Measurements from ENCODE around the gene ADRA2C. TPM values are rescaled to one million over a fixed set of nuclear protein-coding genes. Genes with fewer than 3 reads are reported as not detected.

Gene ADRA2C
- total and polyA plus RNA-seq, 2 of the 13 experiments (the other 11 are each of a cell fraction or from before 2014, with no cell fraction given): 15.4 to 69.7 TPM

GRCh38 chr4:3801521-3801920 is 35.3 kb downstream of the ADRA2C start:
- Histone ChIP-seq H3K4me3 (replicated peaks in 1 of 3; ENCODE audit: insufficient read depth in 1 of 3, low read depth in 2 of 3, low read length in 3 of 3) (no peak overlapping the region), H3K36me3 (replicated peaks in 1 of 2; ENCODE audit: control insufficient read depth in 1 of 2, insufficient read depth in 2 of 2, low read length in 2 of 2) (no peaks in the 10 kb centered on the region), H3K4me2 (ENCODE audit: low read depth, low read length) (no peak overlapping the region), H3K27me3 (ENCODE audit: control insufficient read depth in 1 of 2, insufficient read depth in 2 of 2, low read length in 2 of 2) (peaks cover 0 to 36% of the 10 kb centered on the region in 2 experiments; a peak in 3 of 5 replicates), H3K4me1 (ENCODE audit: insufficient read depth, low read length) (peaks cover 59% of the 10 kb centered on the region), H3K79me2 (ENCODE audit: insufficient read depth, low read length) (no peaks in the 10 kb centered on the region), H3K27ac (ENCODE audit: extremely low read length, insufficient read depth, low read length) (no peak overlapping the region), H3K9ac (ENCODE audit: insufficient read depth, low read depth, low read length) (no peak overlapping the region), H3K9me3 (ENCODE audit: low read length) (peaks cover 1% of the 10 kb centered on the region; the same call in 1 of the 2 replicates), H2AFZ (ENCODE audit: low read length) (no peak overlapping the region), H4K20me1 (ENCODE audit: insufficient read depth, low read length) (no peaks in the 10 kb centered on the region)
- DNase-seq (ENCODE audit: low spot score) (no peak), FAIRE-seq (no peak), ATAC-seq (no peak)
- ChIA-PET POLR2A (interaction anchor here (4.7 to 6.1 kb wide), 2 partner anchors 18 to 28 kb away, joined by 46 to 70 read pairs; no protein-coding TSS in a partner anchor), CTCF (ENCODE audit: low intra/inter-chr PET ratio, low total read pairs) (no interaction called here)
- WGBS (ENCODE audit: low lambda C conversion rate): 44% methylated on average over 5 of the region's 8 CpGs
- TF ChIP-seq ZNF674 (CRISPR knock-in tag; IDR thresholded peaks at IDR 0.05; ENCODE audit: low read depth): no peak
- no peak for TF ChIP-seq ZSCAN25 (CRISPR knock-in tag; IDR thresholded peaks at IDR 0.05)
- TF ChIP-seq GRHL1 (CRISPR knock-in tag; conservative IDR thresholded peaks at IDR 0.05): no peak
- no peak for TF ChIP-seq DNMT1 (CRISPR knock-in tag; IDR thresholded peaks at IDR 0.05)
- TF ChIP-seq TGIF2 (CRISPR knock-in tag; IDR thresholded peaks at IDR 0.05): no peak
- no peak for TF ChIP-seq MXD3 (CRISPR knock-in tag; IDR thresholded peaks at IDR 0.05)
- TF ChIP-seq ZBTB3 (CRISPR knock-in tag; IDR thresholded peaks at IDR 0.05; ENCODE audit: borderline replicate concordance, low read depth): no peak
- TF ChIP-seq ZNF337 (CRISPR knock-in tag; IDR thresholded peaks at IDR 0.05; ENCODE audit: borderline replicate concordance, low read depth): no peak
- no peak for TF ChIP-seq CAMTA2 (CRISPR knock-in tag; IDR thresholded peaks at IDR 0.05; ENCODE audit: borderline replicate concordance)
- no peak for TF ChIP-seq ZNF251 (CRISPR knock-in tag; IDR thresholded peaks at IDR 0.05)
- TF ChIP-seq EED (CRISPR knock-in tag; IDR thresholded peaks at IDR 0.05): no peak
- TF ChIP-seq CC2D1A (CRISPR knock-in tag; IDR thresholded peaks at IDR 0.05): no peak
- intact Hi-C loops (cut with micrococcal nuclease; ENCODE audit: unreplicated experiment) (no loop called here), in situ Hi-C loops (cut with HindIII; ENCODE audit: extremely low pct_ligation_motif_present, low pct_unique_long_range_greater_than_20kb) (no loop called here)
- no TSS peak for BruUV-seq (replicated peaks)

All from HepG2 (cell line).